ENCODE results near the gene DNAJB11.

The DNAJB11 gene

DNA sequence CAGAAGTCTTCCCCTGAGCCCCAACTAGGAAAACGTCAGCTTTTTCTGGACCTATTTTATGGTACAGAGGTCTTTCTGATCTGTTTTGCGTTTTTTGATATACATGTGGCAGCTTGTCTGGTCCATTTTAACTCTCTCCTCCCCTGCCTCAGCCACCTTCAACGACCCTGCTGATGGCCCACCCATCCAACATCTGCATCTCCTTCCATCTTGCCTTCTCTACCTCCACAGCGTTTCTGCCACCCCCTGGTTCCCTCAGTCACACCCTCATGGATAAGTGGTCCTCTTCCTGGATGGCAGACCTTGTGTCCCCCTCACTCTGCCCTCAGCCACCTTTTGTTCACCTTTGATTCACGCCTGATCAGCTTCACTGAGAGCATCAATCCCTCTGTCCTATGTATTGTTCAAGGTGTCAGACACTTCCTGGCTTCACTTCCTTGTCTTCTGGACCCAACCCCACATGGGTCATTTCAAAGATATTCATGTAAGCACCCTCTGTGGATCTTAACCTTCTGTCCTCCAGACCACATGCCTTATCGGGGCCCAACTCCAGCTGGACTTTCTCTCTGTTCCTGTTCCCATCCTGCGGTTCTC, 55.8 kb downstream of the DNAJB11 start:
- H3K27me3 ChIP-seq (ENCODE audit: insufficient read depth, poor library complexity, severe bottlenecking): peaks cover 5% of the 10 kb centered on the region
- DNase-seq (ENCODE audit: low read depth in 1 of 2, low spot score in 1 of 2): no peak
- no peak overlapping the region for H3K4me3 ChIP-seq (replicated peaks; ENCODE audit: insufficient read depth, low read length)
- no peak for TF ChIP-seq POLR2AphosphoS5 (IDR thresholded peaks at IDR 0.05; ENCODE audit: low read depth)
- TF ChIP-seq, protein P1, sequence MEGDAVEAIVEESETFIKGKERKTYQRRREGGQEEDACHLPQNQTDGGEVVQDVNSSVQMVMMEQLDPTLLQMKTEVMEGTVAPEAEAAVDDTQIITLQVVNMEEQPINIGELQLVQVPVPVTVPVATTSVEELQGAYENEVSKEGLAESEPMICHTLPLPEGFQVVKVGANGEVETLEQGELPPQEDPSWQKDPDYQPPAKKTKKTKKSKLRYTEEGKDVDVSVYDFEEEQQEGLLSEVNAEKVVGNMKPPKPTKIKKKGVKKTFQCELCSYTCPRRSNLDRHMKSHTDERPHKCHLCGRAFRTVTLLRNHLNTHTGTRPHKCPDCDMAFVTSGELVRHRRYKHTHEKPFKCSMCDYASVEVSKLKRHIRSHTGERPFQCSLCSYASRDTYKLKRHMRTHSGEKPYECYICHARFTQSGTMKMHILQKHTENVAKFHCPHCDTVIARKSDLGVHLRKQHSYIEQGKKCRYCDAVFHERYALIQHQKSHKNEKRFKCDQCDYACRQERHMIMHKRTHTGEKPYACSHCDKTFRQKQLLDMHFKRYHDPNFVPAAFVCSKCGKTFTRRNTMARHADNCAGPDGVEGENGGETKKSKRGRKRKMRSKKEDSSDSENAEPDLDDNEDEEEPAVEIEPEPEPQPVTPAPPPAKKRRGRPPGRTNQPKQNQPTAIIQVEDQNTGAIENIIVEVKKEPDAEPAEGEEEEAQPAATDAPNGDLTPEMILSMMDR (IDR thresholded peaks at IDR 0.05; ENCODE audit: insufficient read depth, low read length): no peak
- TF ChIP-seq, protein P2, sequence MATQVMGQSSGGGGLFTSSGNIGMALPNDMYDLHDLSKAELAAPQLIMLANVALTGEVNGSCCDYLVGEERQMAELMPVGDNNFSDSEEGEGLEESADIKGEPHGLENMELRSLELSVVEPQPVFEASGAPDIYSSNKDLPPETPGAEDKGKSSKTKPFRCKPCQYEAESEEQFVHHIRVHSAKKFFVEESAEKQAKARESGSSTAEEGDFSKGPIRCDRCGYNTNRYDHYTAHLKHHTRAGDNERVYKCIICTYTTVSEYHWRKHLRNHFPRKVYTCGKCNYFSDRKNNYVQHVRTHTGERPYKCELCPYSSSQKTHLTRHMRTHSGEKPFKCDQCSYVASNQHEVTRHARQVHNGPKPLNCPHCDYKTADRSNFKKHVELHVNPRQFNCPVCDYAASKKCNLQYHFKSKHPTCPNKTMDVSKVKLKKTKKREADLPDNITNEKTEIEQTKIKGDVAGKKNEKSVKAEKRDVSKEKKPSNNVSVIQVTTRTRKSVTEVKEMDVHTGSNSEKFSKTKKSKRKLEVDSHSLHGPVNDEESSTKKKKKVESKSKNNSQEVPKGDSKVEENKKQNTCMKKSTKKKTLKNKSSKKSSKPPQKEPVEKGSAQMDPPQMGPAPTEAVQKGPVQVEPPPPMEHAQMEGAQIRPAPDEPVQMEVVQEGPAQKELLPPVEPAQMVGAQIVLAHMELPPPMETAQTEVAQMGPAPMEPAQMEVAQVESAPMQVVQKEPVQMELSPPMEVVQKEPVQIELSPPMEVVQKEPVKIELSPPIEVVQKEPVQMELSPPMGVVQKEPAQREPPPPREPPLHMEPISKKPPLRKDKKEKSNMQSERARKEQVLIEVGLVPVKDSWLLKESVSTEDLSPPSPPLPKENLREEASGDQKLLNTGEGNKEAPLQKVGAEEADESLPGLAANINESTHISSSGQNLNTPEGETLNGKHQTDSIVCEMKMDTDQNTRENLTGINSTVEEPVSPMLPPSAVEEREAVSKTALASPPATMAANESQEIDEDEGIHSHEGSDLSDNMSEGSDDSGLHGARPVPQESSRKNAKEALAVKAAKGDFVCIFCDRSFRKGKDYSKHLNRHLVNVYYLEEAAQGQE (IDR thresholded peaks at IDR 0.05; ENCODE audit: insufficient replicate concordance, low read depth): no peak
- TF ChIP-seq GABPA (IDR thresholded peaks at IDR 0.05; ENCODE audit: low read depth): no peak
- no peak for TF ChIP-seq SPI1 (IDR thresholded peaks at IDR 0.05; ENCODE audit: borderline replicate concordance, low read depth)
- H3K27ac ChIP-seq (replicated peaks): no peak overlapping the region

DNA sequence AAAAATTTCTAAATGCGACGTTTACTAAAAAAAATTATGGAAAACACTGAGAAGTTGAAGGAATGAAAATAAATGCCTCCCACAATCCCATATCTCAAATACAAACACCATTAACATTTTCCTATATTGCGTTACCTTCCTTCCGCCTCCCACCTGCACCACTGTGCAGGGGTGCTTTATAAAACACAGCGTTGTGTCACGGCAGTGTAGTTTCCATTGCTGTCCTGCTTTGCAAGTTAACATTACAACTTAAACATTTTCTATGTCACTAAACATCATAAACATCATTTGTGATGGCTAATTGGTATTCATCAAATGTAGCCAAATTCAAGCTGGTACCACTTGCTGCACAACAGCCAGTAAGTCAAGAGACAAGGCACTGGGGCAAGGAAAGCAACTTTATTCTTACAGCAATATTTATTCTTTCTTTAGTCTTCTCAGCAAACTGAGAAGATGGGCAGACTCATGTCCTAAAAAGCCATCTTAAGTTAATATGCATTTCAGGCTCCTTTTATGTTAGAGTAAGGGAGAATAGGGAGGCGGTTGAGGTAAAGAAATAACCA, 57.4 kb downstream of the DNAJB11 start:
- Histone ChIP-seq H3K4me3 (replicated peaks; ENCODE audit: insufficient read depth, low read length) (no peak overlapping the region), H3K27me3 (ENCODE audit: insufficient read depth, poor library complexity, severe bottlenecking) (peaks cover 5% of the 10 kb centered on the region), H3K27ac (replicated peaks) (no peak overlapping the region)
- DNase-seq (ENCODE audit: low read depth in 1 of 2, low spot score in 1 of 2): no peak
- TF ChIP-seq GABPA (IDR thresholded peaks at IDR 0.05; ENCODE audit: low read depth) (no peak), POLR2AphosphoS5 (IDR thresholded peaks at IDR 0.05; ENCODE audit: low read depth) (no peak), SPI1 (IDR thresholded peaks at IDR 0.05; ENCODE audit: borderline replicate concordance, low read depth) (no peak)
- TF ChIP-seq, protein P1 (IDR thresholded peaks at IDR 0.05; ENCODE audit: insufficient read depth, low read length): no peak

DNA sequence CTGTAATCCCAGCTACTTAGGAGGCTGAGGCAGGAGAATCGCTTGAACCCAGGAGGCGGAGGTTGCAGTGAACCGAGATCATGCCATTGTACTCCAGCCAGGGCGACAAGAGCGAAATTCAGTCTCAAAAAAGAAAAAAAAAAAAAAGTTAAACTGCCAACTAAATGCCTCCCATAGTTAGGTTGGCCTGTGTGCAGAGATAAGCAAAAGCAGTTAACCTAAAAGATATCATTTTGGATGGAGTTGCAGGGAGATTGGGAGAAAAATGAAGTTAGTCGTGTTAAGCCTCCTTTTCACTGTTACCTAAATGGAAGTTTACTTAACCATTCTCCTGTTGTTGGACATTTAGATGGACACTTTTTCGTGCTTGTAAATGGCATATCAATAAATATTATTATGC, 58.2 kb downstream of the DNAJB11 start:
- DNase-seq (ENCODE audit: low read depth in 1 of 2, low spot score in 1 of 2): no peak
- TF ChIP-seq, protein P2 (IDR thresholded peaks at IDR 0.05; ENCODE audit: insufficient replicate concordance, low read depth): no peak
- no peak for TF ChIP-seq GABPA (IDR thresholded peaks at IDR 0.05; ENCODE audit: low read depth)
- TF ChIP-seq POLR2AphosphoS5 (IDR thresholded peaks at IDR 0.05; ENCODE audit: low read depth): no peak
- TF ChIP-seq SPI1 (IDR thresholded peaks at IDR 0.05; ENCODE audit: borderline replicate concordance, low read depth): no peak
- TF ChIP-seq, protein P1 (IDR thresholded peaks at IDR 0.05; ENCODE audit: insufficient read depth, low read length): no peak
- Histone ChIP-seq H3K4me3 (replicated peaks; ENCODE audit: insufficient read depth, low read length) (no peak overlapping the region), H3K27me3 (ENCODE audit: insufficient read depth, poor library complexity, severe bottlenecking) (peaks cover 5% of the 10 kb centered on the region), H3K27ac (replicated peaks) (no peak overlapping the region)

Data from HL-60 (cell line).